HG03139 (cell line): ENCODE results near the gene NUDT15.
"Not testable (repeated sequence)": the region's sequence is repeated elsewhere in the genome, so short reads cannot be mapped to it uniquely, and the experiment has no call there.

ENCODE experiments used
- ATAC-seq: cut with Tn5 transposase; IDR thresholded peaks from one replicate; pipeline ENCODE4 v1.9.1; 2021; ENCODE audit not compliant: unreplicated experiment

Gene NUDT15

GRCh38 chr13:48040896-48041295, 3.4 kb downstream of the NUDT15 start:
- ATAC-seq = no peak

GRCh38 chr13:48042894-48043293, 5.4 kb downstream of the NUDT15 start:
- no peak for ATAC-seq

DNA sequence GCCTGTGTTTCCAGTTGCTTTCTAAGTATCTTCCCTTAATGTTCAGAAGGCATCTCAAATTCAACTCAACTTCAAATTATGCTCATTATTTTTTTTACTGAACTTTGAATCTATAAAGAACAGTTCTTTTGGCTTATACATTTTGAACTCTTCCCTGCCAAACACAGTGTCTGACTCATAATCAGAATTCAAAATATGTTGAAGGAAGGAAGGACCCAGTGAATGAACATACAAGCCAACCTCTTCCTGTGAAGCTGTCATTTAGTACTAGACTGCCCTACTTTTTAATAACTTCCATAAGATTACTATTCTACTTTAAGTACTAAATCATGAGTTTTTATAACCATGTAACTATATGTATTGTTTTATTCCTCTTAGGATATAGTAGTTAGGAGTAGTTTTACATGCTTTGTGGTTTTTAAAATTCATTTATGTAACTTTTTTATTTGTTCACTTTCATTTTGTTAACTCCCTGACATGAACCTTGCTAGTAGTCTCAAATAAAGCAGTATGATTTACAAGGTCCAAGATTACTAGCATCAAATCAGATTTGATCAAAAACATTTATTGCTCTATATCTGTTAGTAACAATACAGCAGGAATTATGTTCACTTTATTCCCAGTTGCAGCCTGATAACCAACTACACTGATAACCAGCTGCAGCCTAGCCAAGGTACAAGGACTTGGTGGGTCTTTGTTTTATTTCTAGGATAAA, 6.4 kb downstream of the NUDT15 start:
- no peak for ATAC-seq

DNA sequence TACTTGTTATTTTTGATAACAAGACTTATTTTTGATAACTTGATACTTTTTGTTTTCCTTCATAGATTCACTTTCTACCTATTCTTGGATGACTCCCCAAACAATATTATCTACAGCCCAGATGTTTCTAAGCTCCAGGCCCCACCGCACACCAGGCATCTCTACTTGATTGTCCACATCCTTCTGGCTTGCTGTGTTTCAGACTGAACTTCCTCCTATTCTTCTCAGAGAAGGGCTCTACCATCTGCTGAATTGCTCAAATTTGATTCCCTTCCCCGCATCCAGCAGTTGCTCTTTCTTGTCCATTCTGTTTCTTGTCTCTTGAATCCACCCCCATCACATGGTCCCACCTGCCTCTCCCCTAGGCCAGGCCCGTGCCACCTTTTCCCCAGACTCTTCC, 13.0 kb downstream of the NUDT15 start:
- no peak for ATAC-seq

GRCh38 chr13:48054601-48055000, 17.1 kb downstream of the NUDT15 start:
- no peak for ATAC-seq

DNA sequence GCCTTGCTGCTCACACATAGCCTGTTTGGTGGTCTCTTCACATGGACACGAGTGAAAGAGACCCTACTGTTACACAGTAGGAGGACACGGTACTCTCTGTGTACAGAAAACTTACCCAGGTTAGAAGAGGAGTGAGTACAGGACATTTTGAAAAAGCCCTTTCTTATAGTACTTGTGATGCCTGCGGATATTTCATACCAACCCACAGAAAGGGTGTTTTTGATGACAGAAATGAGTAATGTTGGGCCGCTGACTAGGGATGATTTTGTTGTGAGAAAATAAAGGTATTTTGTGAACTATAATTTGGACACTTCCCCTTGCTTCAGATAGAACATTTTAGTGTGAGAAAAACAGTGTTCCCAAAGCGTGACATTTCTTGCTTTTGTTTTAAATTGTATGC, 18.2 kb downstream of the NUDT15 start:
- ATAC-seq = no peak

DNA sequence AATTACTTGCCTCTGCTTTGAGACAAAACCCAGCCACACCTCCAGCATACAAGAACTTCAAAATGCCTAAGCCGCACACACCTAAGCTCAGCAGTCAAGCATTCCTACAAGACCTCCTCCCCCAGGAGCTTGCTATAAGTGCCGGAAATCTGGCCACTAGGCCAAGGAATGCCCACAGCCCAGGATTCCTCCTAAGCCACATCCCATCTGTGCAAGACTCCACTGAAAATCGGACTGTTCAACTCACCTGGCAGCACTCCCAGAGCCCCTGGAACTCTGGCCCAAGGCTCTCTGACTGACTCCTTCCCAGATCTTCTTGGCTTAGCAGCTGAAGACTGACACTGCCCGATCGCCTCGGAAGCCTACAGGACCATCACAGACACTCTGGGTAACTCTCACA, 21.0 kb downstream of the NUDT15 start:
- not testable (repeated sequence) for ATAC-seq

DNA sequence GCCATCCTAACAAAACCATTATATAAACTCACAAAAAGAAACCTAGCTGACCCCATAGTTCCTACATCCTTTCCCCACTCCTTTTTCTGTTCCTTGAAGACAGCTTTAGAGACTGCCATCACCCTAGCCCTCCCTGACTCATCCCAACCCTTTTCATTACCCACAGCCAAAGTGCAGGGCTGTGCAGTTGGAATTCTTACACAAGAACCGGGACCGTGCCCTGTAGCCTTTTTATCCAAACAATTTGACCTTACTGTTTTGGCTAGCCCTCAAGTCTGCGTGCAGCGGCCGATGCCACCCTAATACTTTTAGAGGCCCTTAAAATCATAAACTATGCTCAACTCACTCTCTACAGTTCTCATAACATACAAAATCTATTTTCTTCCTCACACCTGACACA, 22.4 kb downstream of the NUDT15 start:
- ATAC-seq = not testable (repeated sequence)

DNA sequence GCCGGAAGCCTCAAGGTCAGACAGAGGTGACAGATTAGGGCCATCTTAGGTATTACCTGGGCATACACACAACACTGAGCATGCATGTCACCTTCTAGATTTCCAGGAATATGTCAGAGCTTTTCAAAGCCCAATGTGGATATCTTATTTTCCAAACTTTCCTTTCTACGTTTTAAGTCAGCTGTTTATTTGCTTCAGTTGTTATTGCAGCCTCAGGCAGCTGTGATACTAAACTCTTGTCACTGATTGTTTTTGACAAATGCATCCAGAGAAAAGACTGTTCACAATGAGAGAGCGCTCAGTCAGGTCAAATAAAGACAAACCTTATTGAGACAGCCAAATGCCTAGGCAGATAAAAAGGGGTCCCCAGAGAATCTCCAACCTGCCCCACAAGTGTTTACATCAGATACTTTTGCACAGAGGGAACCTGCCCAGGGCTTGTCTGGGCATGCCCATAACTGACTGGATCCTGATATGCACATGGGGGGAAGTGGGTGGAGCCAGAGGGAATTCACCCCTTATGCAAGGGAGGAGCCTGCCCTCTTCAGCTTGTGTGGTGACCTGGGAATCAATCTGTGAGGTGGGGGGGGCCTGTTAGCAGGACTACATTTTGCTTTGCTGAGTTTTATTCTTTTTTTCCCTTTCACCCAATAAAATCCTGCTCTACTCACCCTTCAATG, 28.9 kb downstream of the NUDT15 start:
- ATAC-seq = no peak

GRCh38 chr13:48068036-48068435, 30.5 kb downstream of the NUDT15 start:
- no peak for ATAC-seq

DNA sequence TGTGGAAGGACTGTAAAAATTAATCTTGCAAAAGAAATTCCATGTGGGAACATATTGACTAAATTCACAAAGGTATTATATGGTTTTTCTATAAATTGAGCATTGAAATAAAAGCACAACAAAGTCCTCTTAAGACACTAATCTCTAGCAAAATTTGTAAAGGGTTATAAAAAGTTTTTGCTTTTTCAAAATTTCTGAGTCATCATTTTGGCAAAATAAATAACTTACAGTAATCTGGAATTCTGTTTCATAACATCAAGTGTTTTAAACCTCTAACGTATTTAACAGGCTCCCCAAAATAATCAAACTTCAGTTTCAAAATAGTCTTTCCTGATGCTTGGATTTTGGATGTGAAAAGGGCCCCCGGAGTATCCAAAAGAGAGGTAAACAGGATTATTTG, 31.4 kb downstream of the NUDT15 start:
- no peak for ATAC-seq

DNA sequence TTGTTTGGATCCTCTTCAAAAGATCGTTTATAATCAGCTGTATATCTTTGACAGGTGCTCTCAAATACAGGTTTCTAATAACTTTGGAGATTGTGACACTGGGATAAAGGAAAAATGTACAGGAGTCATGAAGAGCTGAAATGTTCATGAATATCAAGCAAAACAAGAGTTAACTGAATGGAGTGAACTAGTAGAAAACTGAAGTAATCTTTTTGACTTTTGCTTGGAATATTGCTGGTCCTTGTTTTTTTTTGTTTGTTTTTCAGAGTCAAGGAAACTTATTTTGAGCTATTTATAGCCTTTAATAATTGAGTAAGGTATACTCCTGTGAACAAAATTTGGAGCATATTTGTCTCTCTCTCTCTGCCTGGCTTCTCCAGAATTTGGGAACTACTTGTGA, 32.0 kb downstream of the NUDT15 start:
- ATAC-seq = no peak

DNA sequence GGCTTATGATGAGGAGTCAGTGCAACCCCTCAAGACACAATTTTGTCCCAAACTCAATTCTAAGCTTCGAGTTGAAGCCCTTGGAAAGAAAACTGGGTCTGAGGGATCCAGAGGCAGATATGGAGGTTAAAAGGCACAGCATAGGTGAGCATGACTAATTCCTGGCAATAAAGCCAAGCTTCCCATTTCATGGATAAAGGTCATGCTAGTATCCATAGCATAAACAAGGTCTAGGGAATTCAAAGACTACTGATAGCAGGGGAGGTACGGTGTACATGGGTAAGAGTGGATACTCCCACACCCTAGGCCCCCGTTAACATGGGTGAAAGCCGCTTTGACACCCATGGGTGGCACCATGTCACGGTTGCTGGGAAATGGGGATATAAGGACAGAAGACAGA, 33.4 kb downstream of the NUDT15 start:
- no peak for ATAC-seq

DNA sequence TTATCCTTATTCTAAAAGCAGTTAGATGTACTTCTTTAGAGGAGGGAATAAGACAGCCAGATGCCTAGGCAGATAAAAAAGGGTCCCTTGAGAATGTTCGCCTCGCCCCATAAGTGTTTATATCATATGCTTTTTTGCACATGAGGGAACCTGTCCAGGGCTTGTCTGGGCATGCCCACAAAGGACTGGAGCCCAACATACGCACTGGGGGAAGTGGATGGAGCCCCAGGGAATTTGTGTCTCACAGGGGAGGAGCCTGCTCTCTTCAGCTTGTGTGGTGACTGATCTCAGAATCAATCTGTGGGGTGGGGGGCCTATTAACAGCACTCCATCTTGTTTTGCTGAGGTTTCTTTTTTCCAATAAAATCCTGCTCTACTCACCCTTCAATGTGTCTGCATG, 34.8 kb downstream of the NUDT15 start:
- no peak for ATAC-seq

DNA sequence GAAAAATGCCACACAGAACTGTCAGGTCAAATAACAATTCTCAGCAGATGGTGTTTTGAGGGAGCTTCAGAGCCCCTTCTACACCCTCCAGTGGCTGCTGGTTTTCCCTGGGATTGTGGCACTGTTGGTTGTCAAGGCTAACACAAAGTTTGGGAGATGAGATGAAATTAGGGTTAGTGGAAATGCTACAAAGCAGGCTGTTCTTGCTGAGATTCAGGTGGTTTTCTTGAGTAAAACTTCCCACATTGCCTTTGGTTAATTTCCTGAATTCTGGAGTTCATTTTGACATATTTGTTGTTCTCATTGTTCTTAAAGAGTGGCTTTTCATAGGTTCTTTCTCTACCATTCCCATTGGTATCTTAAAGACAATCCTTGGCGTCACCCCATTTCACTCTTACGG, 35.3 kb downstream of the NUDT15 start:
- ATAC-seq = no peak

DNA sequence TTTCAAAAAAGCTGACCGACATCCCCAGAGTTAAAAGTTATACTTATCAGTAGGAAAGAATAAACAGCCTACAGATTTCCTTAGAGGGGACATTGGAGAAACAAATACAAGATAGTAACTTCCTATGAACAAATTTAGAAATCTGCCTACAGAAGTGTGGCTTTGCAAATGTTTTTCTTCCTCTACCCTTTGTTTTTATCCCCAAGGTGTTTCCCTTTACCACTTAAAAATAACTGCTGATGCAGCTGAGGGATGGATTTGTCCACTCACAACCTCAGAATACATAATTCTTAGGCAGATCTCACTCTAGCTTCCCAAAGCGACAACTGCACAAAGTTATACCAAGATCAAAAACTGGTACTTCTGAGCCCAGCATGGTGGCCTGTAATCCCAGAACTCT, 36.5 kb downstream of the NUDT15 start:
- ATAC-seq = no peak

- ATAC-seq = peak; percentile 98
These were observed 40.7 kb downstream of the NUDT15 start for GRCh38 chr13:48078251-48078656.

DNA sequence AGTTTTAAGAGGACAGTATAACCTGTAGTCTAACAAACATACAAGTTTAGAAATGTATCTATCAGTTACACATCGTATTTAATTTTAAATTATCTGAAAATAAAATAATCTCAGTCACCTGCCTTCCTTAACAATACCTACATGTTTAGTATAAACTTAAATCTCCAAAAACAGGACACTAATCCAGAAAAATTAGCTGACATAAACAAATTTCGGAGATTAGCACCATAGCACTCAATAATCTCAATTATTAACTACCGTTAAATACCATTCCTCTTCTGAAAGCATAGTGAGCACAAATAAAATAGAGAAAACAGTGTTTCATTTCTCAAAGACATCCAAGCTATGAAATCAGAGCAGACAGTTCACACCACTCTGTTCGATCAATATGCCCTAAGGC, 44.2 kb downstream of the NUDT15 start:
- no peak for ATAC-seq

GRCh38 chr13:48086272-48086671, 48.7 kb downstream of the NUDT15 start:
- ATAC-seq = no peak

DNA sequence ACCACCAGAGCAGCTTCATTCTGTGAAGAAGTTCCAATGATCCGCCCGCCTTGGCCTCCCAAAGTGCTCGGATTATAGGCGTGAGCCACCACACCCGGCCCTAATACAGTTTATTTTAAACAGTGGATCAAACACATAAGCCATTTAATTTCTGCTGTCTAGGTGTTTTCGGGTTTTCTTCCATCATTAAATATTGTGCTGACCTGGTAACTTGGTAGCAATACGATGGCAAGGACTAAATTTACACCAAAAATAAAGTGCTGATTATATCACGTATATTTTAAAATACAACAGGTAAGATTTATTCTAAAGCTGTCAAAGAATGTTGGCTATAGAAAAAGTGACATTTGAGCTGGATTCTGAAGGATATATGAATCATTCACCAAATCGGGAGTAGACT, 56.1 kb downstream of the NUDT15 start:
- ATAC-seq = no peak

- ATAC-seq = no peak
These were observed 56.9 kb downstream of the NUDT15 start for GRCh38 chr13:48094404-48094780.

- ATAC-seq = peak; percentile 91
These were observed 57.4 kb downstream of the NUDT15 start, which contains the start of gene MED4 for GRCh38 chr13:48094781-48095502. MED4 (minus strand) TSS chr13:48095104; CDS start chr13:48095078, 26 bp downstream.
